Activated CD8-positive, alpha-beta memory T cell treated with anti-CD3 and anti-CD28 coated beads for 4 hours (primary cell): Measurements from ENCODE around the gene CUTC.
A peak's percentile ranks its signal among the peaks of the same experiment; 100 is the strongest.
"Not testable (repeated sequence)": the region's sequence is repeated elsewhere in the genome, so short reads cannot be mapped to it uniquely, and the experiment has no call there.

ENCODE experiments used
- DNase-seq, 2 donors: peaks; one replicate each; pipeline ENCODE4 v3.0.0-alpha.2; 2020; ENCODE audit warnings: low read depth in 2 of 2

The CUTC gene, protein sequence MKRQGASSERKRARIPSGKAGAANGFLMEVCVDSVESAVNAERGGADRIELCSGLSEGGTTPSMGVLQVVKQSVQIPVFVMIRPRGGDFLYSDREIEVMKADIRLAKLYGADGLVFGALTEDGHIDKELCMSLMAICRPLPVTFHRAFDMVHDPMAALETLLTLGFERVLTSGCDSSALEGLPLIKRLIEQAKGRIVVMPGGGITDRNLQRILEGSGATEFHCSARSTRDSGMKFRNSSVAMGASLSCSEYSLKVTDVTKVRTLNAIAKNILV

DNA sequence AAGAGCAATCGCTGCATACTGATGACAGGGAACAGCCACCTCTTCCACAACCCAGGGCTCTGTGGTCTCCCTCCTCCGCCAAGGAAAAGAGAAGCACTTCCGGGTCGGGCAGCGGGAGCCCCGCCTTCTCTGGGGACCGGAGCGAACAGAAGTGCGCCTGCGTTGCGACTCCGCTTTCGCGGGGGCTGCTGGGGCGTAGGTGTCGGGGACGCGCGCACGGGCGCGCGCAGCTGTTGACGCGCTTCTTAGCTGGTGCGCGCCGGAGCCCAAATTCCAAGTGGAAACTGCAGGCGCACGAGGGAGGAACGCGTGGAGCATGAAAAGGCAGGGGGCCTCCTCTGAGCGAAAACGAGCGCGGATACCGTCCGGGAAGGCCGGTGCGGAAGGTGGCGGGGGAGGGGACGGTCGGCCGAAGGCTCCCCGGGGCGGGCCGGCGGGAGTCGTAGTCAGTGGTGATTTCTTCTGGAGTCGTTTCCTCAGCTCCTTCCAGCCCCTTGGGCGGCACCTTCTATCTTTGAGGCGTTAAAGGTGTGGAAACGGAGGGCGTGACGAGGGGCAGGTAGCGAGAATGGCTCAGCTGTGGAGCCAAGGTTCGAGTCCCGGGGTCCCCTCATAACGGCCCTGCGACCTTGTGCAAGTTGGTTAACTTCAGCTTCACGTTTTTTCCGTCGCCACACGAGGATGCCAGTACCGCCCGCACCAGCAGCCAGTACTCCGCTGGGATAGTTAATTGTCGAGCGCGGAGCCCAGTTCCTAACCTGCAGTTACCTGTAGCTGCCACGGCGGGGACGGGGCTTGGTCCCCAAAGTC lies at the start of gene CUTC, which contains the start of gene COX15:
CUTC (plus strand) TSS at position 202 of the 810 bp plus-strand sequence; CDS start at position 317, 115 bp downstream.
COX15 (minus strand) TSS at position 95 of the 810 bp plus-strand sequence; CDS start at position 17, 78 bp downstream.
- DNase-seq = peak; percentile 87 to 91

DNA sequence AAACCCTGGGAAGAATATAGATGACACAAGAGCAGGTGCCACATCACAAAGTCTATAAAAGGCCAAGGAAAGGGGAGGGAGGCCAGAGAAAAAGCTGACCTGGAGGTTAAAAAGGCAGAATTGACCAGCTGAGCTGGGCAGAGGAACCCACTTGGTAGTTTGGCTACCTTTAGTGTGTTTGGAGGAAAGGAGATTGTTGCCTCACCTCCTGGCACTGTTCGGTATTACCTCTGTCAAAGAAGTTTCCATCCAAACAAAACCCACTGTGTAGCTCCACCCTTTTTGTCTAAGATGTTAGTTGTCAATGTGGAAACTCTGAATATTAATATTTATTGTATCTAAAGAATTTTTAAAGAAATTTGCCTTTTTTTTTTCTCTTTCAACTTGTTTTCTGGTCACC lies 49.3 kb upstream of the CUTC start:
- no peak for DNase-seq

DNA sequence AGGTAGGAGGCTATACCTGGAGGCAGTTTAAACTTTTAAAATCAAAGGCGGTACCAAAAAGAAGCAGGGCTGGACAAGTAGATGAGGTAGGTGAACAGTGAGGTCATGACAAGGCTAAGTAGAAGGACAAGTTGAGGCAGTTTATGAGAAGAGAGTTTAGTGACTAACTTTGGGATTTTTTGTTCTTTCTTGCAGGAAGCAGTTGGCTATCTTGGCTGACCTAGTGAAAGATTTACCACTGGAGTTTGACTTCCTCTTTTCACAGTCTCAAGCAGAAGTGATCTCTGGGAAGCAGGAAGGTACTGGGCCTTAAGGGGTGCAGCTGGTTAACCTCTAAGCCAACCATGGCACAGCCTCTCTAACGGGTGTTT lies 46.5 kb upstream of the CUTC start:
- no peak for DNase-seq

DNA sequence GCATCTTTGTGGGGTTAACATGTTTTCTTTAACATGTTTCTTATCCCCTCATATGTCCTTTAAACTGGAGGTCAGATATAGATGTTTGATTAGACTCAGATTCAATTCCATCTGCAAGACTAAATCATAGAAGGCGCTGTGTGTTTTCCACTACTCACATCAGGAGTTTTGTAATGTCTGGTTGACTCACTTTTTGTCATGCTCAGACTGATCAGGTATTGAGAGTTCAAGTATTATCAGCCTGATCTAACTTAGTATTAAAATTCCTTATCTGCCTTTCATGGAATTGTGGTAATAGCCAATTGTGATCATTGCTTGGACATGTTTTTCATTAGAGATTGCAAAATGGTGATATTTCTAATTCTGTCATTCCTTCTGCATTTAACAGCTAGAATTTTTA lies 42.6 kb upstream of the CUTC start:
- DNase-seq = no peak

GRCh38 chr10:99693933-99694583 lies 38.0 kb upstream of the CUTC start:
- no peak for DNase-seq

DNA sequence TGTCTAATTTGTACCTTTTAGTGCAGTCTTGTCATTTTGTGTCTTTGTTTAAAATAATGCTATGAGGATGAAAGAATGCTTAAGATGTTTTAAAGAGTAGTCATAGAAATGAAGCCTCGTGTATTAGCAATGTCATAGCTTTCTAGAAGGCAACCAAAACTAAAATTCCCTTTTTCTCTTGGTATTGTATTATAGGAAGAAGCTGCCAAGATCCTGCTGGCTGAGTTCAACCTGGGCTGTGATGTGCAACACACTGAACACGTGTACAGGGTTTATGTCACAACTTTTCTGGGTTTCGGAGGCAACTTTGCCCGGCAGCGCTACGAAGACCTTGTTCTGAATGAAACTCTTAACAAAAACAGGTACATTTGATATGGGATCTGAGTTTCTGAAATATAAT lies 36.3 kb upstream of the CUTC start:
- no peak for DNase-seq

GRCh38 chr10:99698504-99699080 lies 33.4 kb upstream of the CUTC start:
- no peak for DNase-seq

- DNase-seq = no peak
Measured at GRCh38 chr10:99700649-99701048, 31.4 kb upstream of the CUTC start.

- DNase-seq = no peak
Measured at GRCh38 chr10:99708428-99709012, 23.5 kb upstream of the CUTC start.

- DNase-seq = no peak
Measured at GRCh38 chr10:99709480-99710229, 22.4 kb upstream of the CUTC start.

DNA sequence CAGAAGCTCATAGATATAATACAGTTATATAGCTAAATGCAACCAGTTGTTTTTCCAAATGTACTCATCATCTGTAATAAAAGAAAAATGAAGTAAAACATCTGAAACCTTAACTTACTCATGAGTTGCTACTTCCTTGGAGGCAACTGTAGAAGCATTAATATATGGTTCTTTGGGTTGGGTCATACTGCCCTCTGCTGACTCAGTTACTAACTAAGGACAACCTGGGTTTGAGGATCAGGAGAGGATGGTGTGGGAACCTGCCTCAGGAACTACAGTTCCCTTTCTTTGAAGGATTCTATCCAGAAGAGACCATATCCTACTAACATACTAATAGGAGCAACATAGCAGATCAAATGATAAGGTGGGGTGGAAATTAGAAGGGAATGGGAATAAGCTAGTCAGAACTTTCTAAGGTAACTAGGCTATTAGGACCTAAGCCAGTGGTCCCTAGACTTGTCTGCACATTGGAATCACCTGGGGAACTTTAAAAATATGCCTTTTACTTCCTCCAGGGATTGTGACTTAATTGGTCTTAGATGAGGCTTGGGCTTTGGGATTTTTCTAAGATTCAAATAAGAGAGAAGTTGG lies 20.8 kb upstream of the CUTC start:
- no peak for DNase-seq

GRCh38 chr10:99714446-99714845 lies 17.6 kb upstream of the CUTC start:
- no peak for DNase-seq

GRCh38 chr10:99720387-99720786 lies 11.6 kb upstream of the CUTC start:
- DNase-seq = no peak

- DNase-seq = no peak
Measured at GRCh38 chr10:99730026-99730425, 2.0 kb upstream of the CUTC start.

GRCh38 chr10:99731306-99732032 lies 565 bp upstream of the CUTC start:
- no peak for DNase-seq

DNA sequence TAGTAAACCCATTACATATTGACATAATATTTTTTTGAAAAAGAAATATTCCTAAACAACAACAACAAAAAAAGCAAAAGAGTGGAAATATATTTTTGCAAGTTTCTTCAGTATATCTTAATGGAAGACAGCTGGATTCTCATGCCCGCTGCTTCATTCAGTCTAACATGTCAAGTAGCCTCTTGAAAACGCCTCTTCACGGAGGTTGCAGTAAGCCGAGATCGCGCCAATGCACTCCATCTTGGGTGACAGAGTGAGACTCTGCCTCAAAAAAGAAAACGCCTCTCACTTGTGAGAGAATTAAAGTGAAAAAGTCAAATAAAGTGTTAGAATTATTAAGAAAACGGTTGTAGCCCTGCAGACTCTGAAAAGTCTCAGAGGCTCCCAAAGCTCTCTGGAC lies 1.3 kb downstream of the CUTC start:
- no peak for DNase-seq

GRCh38 chr10:99734111-99734510 lies 2.1 kb downstream of the CUTC start:
- DNase-seq = not testable (repeated sequence)

GRCh38 chr10:99740260-99740659 lies 8.2 kb downstream of the CUTC start:
- no peak for DNase-seq

DNA sequence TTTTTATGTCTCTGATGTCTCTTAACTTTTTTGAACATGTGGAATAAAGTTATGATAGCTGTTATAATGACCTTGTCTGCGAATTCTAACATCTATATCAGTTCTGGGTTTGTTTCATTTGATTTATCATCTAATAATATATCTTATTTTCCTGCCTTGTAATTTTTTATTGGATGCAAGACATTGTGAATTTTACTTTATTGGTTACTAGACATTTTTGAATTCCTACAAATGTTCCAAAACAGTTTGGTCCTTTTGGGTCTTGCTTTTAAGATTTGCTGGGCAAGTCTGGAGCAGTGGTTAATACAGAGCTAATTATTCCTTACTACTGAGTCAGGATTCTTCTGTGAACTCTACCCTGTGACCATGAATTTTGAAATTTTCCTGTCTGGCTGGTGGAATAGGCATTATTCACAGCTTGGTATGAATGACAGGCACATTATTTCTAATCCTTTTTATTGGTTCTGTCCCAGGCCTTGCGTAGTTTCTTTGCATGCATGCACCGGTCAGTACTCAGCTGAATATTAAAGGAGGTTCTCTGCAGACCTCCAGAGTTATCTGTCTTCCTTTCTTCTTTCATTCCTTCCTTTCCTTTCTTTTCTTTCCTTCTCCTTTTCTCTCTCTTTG lies 9.0 kb downstream of the CUTC start:
- no peak for DNase-seq

GRCh38 chr10:99742254-99742653 lies 10.2 kb downstream of the CUTC start:
- no peak for DNase-seq
